Erythroblast (primary cell): Measurements from ENCODE around the gene PARP2.

Experiments
- GATA1 ChIP-seq: IDR thresholded peaks from 2 replicates; pipeline ENCODE4 v1.6.1; 2011; ENCODE audit warnings: low read depth, mild to moderate bottlenecking, control low read depth, low read length, moderate library complexity
- POLR2A ChIP-seq: IDR thresholded peaks from 2 replicates; pipeline ENCODE4 v1.6.1; 2011; ENCODE audit warnings: mild to moderate bottlenecking, low read length

- TF ChIP-seq POLR2A (no peak), GATA1 (no peak)
Measured at GRCh38 chr14:20376071-20376588, 32.7 kb downstream of the PARP2 start.
